ENCODE data around the gene FMNL3. TPM values are rescaled to one million over a fixed set of nuclear protein-coding genes. Genes with fewer than 3 reads are reported as not detected.

The FMNL3 gene
- polyA plus RNA-seq, 1 donor from 2014 or later = 9.3 TPM

DNA sequence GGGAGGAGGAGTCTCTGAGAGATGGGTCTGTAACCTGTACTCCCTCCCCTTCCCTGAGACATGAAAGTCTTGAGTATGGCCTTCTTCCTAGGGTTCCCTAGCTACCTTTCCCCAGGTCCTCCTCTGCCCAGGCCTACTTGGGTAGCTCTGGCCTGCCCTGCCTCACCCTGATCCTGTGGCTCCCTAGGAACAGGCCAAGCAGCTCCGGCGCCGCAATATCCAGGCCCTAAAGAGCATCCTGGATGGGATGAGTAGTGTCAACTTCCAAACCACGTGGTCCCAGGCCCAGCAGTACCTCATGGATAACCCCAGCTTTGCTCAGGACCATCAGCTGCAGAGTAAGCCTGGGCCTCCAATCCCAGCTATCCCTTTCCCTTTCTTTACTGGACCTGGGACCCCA is 71.5 kb downstream of the FMNL3 start:
- H3K79me2 ChIP-seq (replicated peaks; ENCODE audit: insufficient read depth, low read length) = no peaks in the 10 kb centered on the region
- no peaks in the 10 kb centered on the region for H4K20me1 ChIP-seq (ENCODE audit: insufficient read depth)
- no peaks in the 10 kb centered on the region for H3K27me3 ChIP-seq (ENCODE audit: insufficient read depth, low read depth, low read length)
- peaks cover 6% of the 10 kb centered on the region for H3K36me3 ChIP-seq (ENCODE audit: insufficient read depth, low read length)
- no peaks in the 10 kb centered on the region for H3F3A ChIP-seq (ENCODE audit: insufficient read depth, low read length, poor library complexity, severe bottlenecking)
- no peak overlapping the region for H2AFZ ChIP-seq (ENCODE audit: low read depth, low read length)
- no peaks in the 10 kb centered on the region for H3K9me2 ChIP-seq (ENCODE audit: insufficient read depth, low read length)
- no peak overlapping the region for H3K27ac ChIP-seq (ENCODE audit: low read length)
- H3K4me3 ChIP-seq (ENCODE audit: low read length) = no peak overlapping the region
- TF ChIP-seq RAD21 (conservative IDR thresholded peaks at IDR 0.05) (no peak), MXI1 (conservative IDR thresholded peaks at IDR 0.05; ENCODE audit: poor library complexity, severe bottlenecking) (no peak), REST (IDR thresholded peaks at IDR 0.05; ENCODE audit: borderline replicate concordance) (no peak), POLR2AphosphoS5 (IDR thresholded peaks at IDR 0.05) (no peak), EP300 (conservative IDR thresholded peaks at IDR 0.05; ENCODE audit: poor library complexity, severe bottlenecking) (no peak), EZH2 (IDR thresholded peaks at IDR 0.05; ENCODE audit: borderline replicate concordance, insufficient read depth, low read length, poor library complexity, severe bottlenecking) (no peak), SMC3 (conservative IDR thresholded peaks at IDR 0.05; ENCODE audit: poor library complexity) (no peak), CTCF (IDR thresholded peaks at IDR 0.05; ENCODE audit: poor library complexity, severe bottlenecking) (no peak), TAF1 (IDR thresholded peaks at IDR 0.05; ENCODE audit: low read depth) (no peak)
- no peaks in the 10 kb centered on the region for H3K9me3 ChIP-seq (ENCODE audit: low read length)
- H3K9ac ChIP-seq (ENCODE audit: low read length) = no peak overlapping the region
- no peak overlapping the region for H3K4me2 ChIP-seq (ENCODE audit: low read length)

DNA sequence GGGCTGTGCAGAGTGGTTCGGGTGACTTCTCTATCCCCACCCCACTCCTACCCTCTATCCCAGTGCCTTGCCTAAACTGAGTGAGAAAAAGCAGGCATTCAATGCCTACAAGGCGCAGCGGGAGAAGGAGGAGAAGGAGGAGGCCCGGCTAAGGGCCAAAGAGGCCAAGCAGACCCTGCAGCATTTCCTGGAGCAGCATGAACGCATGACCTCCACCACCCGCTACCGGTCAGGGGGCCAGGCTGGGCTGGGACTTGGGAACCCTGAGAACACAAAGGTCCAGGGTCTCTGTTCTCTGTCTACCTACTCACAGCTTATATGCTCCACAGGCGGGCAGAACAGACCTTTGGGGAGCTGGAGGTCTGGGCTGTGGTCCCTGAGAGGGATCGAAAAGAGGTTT is 72.2 kb downstream of the FMNL3 start:
- no peak for TF ChIP-seq SMC3 (conservative IDR thresholded peaks at IDR 0.05; ENCODE audit: poor library complexity)
- no peak for TF ChIP-seq EZH2 (IDR thresholded peaks at IDR 0.05; ENCODE audit: borderline replicate concordance, insufficient read depth, low read length, poor library complexity, severe bottlenecking)
- no peak for TF ChIP-seq CTCF (IDR thresholded peaks at IDR 0.05; ENCODE audit: poor library complexity, severe bottlenecking)
- TF ChIP-seq RAD21 (conservative IDR thresholded peaks at IDR 0.05) = no peak
- TF ChIP-seq EP300 (conservative IDR thresholded peaks at IDR 0.05; ENCODE audit: poor library complexity, severe bottlenecking) = no peak
- TF ChIP-seq TAF1 (IDR thresholded peaks at IDR 0.05; ENCODE audit: low read depth) = no peak
- no peak for TF ChIP-seq POLR2AphosphoS5 (IDR thresholded peaks at IDR 0.05)
- no peak for TF ChIP-seq MXI1 (conservative IDR thresholded peaks at IDR 0.05; ENCODE audit: poor library complexity, severe bottlenecking)
- TF ChIP-seq REST (IDR thresholded peaks at IDR 0.05; ENCODE audit: borderline replicate concordance) = no peak
- Histone ChIP-seq H3K79me2 (replicated peaks; ENCODE audit: insufficient read depth, low read length) (no peaks in the 10 kb centered on the region), H3K9me2 (ENCODE audit: insufficient read depth, low read length) (no peaks in the 10 kb centered on the region), H3K9me3 (ENCODE audit: low read length) (no peaks in the 10 kb centered on the region), H3K4me3 (ENCODE audit: low read length) (no peak overlapping the region), H3K27me3 (ENCODE audit: insufficient read depth, low read depth, low read length) (no peaks in the 10 kb centered on the region), H2AFZ (ENCODE audit: low read depth, low read length) (no peak overlapping the region), H3K36me3 (ENCODE audit: insufficient read depth, low read length) (peaks cover 6% of the 10 kb centered on the region), H3F3A (ENCODE audit: insufficient read depth, low read length, poor library complexity, severe bottlenecking) (no peaks in the 10 kb centered on the region), H3K9ac (ENCODE audit: low read length) (no peak overlapping the region), H3K27ac (ENCODE audit: low read length) (no peak overlapping the region), H3K4me2 (ENCODE audit: low read length) (no peak overlapping the region), H4K20me1 (ENCODE audit: insufficient read depth) (no peaks in the 10 kb centered on the region)
